ENCODE measurements around the gene MKKS.

MKKS gene

DNA sequence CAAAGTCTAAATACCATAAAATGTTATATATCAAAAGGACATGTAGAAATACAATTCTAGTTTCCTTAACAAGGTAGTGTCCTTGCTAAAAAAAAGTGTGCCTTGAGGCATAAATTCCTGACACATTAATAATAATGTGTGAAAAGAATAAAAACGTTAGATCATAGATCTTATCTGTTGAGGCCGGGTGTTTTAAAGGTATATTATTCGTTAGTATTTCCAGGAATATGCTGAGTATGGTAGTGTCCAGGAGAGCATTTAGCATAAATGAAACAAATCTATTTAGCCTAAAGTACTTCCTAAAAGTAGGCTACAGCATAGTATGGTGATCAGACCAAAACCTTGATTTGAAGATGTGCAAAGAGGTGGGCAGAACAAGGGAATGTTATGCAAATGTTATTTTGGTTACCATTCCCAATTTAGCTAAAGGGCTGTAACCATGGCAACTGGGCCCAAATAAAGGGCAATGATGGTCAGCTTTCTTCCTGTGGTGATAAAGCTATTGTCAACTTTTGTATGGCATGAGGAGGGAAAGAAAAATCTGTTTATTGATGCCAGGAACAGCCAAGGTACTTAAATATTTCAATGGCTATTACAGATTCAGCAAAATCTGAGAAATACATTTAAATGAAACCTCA, 18.9 kb downstream of the MKKS start:
- TF ChIP-seq, protein P1, sequence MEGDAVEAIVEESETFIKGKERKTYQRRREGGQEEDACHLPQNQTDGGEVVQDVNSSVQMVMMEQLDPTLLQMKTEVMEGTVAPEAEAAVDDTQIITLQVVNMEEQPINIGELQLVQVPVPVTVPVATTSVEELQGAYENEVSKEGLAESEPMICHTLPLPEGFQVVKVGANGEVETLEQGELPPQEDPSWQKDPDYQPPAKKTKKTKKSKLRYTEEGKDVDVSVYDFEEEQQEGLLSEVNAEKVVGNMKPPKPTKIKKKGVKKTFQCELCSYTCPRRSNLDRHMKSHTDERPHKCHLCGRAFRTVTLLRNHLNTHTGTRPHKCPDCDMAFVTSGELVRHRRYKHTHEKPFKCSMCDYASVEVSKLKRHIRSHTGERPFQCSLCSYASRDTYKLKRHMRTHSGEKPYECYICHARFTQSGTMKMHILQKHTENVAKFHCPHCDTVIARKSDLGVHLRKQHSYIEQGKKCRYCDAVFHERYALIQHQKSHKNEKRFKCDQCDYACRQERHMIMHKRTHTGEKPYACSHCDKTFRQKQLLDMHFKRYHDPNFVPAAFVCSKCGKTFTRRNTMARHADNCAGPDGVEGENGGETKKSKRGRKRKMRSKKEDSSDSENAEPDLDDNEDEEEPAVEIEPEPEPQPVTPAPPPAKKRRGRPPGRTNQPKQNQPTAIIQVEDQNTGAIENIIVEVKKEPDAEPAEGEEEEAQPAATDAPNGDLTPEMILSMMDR (IDR thresholded peaks at IDR 0.05; ENCODE audit: borderline replicate concordance, extremely low read depth, low read length, poor library complexity, severe bottlenecking): no peak
- TF ChIP-seq EZH2 (IDR thresholded peaks at IDR 0.05; ENCODE audit: borderline replicate concordance, low read depth, low read length, severe bottlenecking): no peak

GRCh38 chr20:10412591-10413408, 21.2 kb downstream of the MKKS start:
- no peak for ATAC-seq (ENCODE audit: insufficient read depth, low read depth)
- no peak overlapping the region for H3K27ac ChIP-seq (ENCODE audit: low read length)
- H3K27me3 ChIP-seq (ENCODE audit: insufficient read depth, low read length, poor library complexity): no peaks in the 10 kb centered on the region
- no peaks in the 10 kb centered on the region for H3K4me1 ChIP-seq (ENCODE audit: insufficient read depth, low read length)
- H3K4me2 ChIP-seq (ENCODE audit: insufficient read depth, low read length): no peak overlapping the region
- peaks cover 20% of the 10 kb centered on the region for H3K79me2 ChIP-seq (ENCODE audit: insufficient read depth, low read length)
- DNase-seq: no peak
- no peak overlapping the region for H3K4me3 ChIP-seq (ENCODE audit: low read depth in 1 of 2, low read length in 2 of 2)
- no peaks in the 10 kb centered on the region; the same call in 1 of the 2 replicates for H4K20me1 ChIP-seq (ENCODE audit: insufficient read depth, low read length)
- H2AFZ ChIP-seq (ENCODE audit: low read depth, low read length): no peak overlapping the region
- no peak overlapping the region for H3K9ac ChIP-seq (ENCODE audit: low read depth, low read length)
- TF ChIP-seq EZH2 (IDR thresholded peaks at IDR 0.05; ENCODE audit: borderline replicate concordance, low read depth, low read length, severe bottlenecking): no peak
- TF ChIP-seq, protein P1 (IDR thresholded peaks at IDR 0.05; ENCODE audit: borderline replicate concordance, extremely low read depth, low read length, poor library complexity, severe bottlenecking): peak; percentile 31
- H3K36me3 ChIP-seq (ENCODE audit: insufficient read depth, low read length): peaks cover 47% of the 10 kb centered on the region
- H3K9me3 ChIP-seq (ENCODE audit: insufficient read depth, low read length, severe bottlenecking): no peaks in the 10 kb centered on the region

More for the DNA sequence above, 18.9 kb downstream of the MKKS start:
- DNase-seq: no peak
- Histone ChIP-seq H4K20me1 (ENCODE audit: insufficient read depth, low read length) (peaks cover under 1% of the 10 kb centered on the region; the same call in 1 of the 2 replicates), H3K4me2 (ENCODE audit: insufficient read depth, low read length) (no peak overlapping the region), H3K9ac (ENCODE audit: low read depth, low read length) (no peak overlapping the region), H3K79me2 (ENCODE audit: insufficient read depth, low read length) (peaks cover 32% of the 10 kb centered on the region), H3K27me3 (ENCODE audit: insufficient read depth, low read length, poor library complexity) (no peaks in the 10 kb centered on the region), H3K4me3 (ENCODE audit: low read depth in 1 of 2, low read length in 2 of 2) (no peak overlapping the region), H3K4me1 (ENCODE audit: insufficient read depth, low read length) (no peaks in the 10 kb centered on the region), H2AFZ (ENCODE audit: low read depth, low read length) (no peak overlapping the region), H3K27ac (ENCODE audit: low read length) (no peak overlapping the region), H3K36me3 (ENCODE audit: insufficient read depth, low read length) (peaks cover 56% of the 10 kb centered on the region), H3K9me3 (ENCODE audit: insufficient read depth, low read length, severe bottlenecking) (no peaks in the 10 kb centered on the region)
- no peak for ATAC-seq (ENCODE audit: insufficient read depth, low read depth)

DNA sequence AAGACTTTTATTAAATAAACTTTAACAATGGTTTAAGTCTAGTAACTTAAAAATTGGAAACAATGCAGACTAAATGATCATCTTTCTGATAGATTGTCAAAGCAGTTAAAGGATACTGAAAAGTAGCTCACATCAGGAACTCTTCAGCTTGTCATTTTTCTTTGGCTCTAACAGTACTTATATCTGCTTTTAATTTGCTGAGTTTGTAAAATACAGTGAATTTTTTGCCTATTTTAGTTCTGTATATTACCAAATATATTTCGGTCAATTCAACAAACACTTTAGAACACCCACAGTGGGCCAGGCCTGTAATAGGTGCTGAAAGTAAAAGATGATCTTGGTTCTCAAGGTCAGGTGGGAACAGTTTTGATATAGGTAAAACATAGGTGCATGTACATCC, 22.3 kb downstream of the MKKS start:
- H3K27ac ChIP-seq (ENCODE audit: low read length): no peak overlapping the region
- no peak for DNase-seq
- no peak for ATAC-seq (ENCODE audit: insufficient read depth, low read depth)
- no peaks in the 10 kb centered on the region for H3K9me3 ChIP-seq (ENCODE audit: insufficient read depth, low read length, severe bottlenecking)
- H3K79me2 ChIP-seq (ENCODE audit: insufficient read depth, low read length): peaks cover 11% of the 10 kb centered on the region
- peaks cover 48% of the 10 kb centered on the region for H3K36me3 ChIP-seq (ENCODE audit: insufficient read depth, low read length)
- H3K27me3 ChIP-seq (ENCODE audit: insufficient read depth, low read length, poor library complexity): no peaks in the 10 kb centered on the region
- H3K9ac ChIP-seq (ENCODE audit: low read depth, low read length): no peak overlapping the region
- no peak overlapping the region for H3K4me2 ChIP-seq (ENCODE audit: insufficient read depth, low read length)
- H2AFZ ChIP-seq (ENCODE audit: low read depth, low read length): no peak overlapping the region
- H4K20me1 ChIP-seq (ENCODE audit: insufficient read depth, low read length): no peaks in the 10 kb centered on the region; the same call in 1 of the 2 replicates
- no peaks in the 10 kb centered on the region for H3K4me1 ChIP-seq (ENCODE audit: insufficient read depth, low read length)
- no peak for TF ChIP-seq EZH2 (IDR thresholded peaks at IDR 0.05; ENCODE audit: borderline replicate concordance, low read depth, low read length, severe bottlenecking)
- TF ChIP-seq, protein P1 (IDR thresholded peaks at IDR 0.05; ENCODE audit: borderline replicate concordance, extremely low read depth, low read length, poor library complexity, severe bottlenecking): no peak
- no peak overlapping the region for H3K4me3 ChIP-seq (ENCODE audit: low read depth in 1 of 2, low read length in 2 of 2)
